ENCODE results near the gene KLF1.
"Not testable (repeated sequence)": the region's sequence is repeated elsewhere in the genome, so short reads cannot be mapped to it uniquely, and the experiment has no call there.

Gene KLF1

GRCh38 chr19:12886969-12887747 is at the start of gene KLF1:
Gene KLF1 (minus strand): TSS chr19:12887201. CDS start chr19:12887140, 61 bp downstream.
- no peak for DNase-seq

GRCh38 chr19:12936582-12936981 is 49.6 kb upstream of the KLF1 start:
- DNase-seq = no peak

- no peak for DNase-seq
Observed at GRCh38 chr19:12935071-12935470, 48.1 kb upstream of the KLF1 start.

- DNase-seq = peak; percentile 89 to 91
Observed at GRCh38 chr19:12933287-12934072, 46.5 kb upstream of the KLF1 start, which contains the start of gene FARSA. Gene FARSA (minus strand): TSS chr19:12933711. CDS start chr19:12933696, 15 bp downstream.

GRCh38 chr19:12932392-12933286 is 45.6 kb upstream of the KLF1 start:
- DNase-seq = no peak

- no peak for DNase-seq
Observed at GRCh38 chr19:12930002-12930645, 43.1 kb upstream of the KLF1 start.

GRCh38 chr19:12924621-12925310 is 37.8 kb upstream of the KLF1 start:
- DNase-seq = no peak

GRCh38 chr19:12922959-12923358 is 36.0 kb upstream of the KLF1 start:
- DNase-seq = no peak

GRCh38 chr19:12921047-12921446 is 34.0 kb upstream of the KLF1 start:
- DNase-seq = no peak

- DNase-seq = no peak
Observed at GRCh38 chr19:12918253-12918652, 31.3 kb upstream of the KLF1 start.

- not testable (repeated sequence) for DNase-seq
Observed at GRCh38 chr19:12915860-12916259, 28.9 kb upstream of the KLF1 start.

GRCh38 chr19:12913851-12914690 is 27.1 kb upstream of the KLF1 start:
- DNase-seq = peak; percentile 25 to 31

- peak; percentile 80 to 87 for DNase-seq
Observed at GRCh38 chr19:12913011-12913561, 26.1 kb upstream of the KLF1 start.

GRCh38 chr19:12912571-12912970 is 25.6 kb upstream of the KLF1 start:
- peak; percentile 8 to 11 for DNase-seq

- no peak for DNase-seq
Observed at GRCh38 chr19:12907166-12907565, 20.2 kb upstream of the KLF1 start.

- DNase-seq = no peak
Observed at GRCh38 chr19:12899891-12900518, 13.0 kb upstream of the KLF1 start.

- no peak for DNase-seq
Observed at GRCh38 chr19:12896460-12896859, 9.5 kb upstream of the KLF1 start.

- DNase-seq = no peak
Observed at GRCh38 chr19:12893582-12893981, 6.6 kb upstream of the KLF1 start.

GRCh38 chr19:12891553-12892021 is 4.6 kb upstream of the KLF1 start:
- no peak for DNase-seq

Measured in SHP77 (cell line).